ENCODE measurements around the gene ALCAM. TPM values are rescaled to one million over a fixed set of nuclear protein-coding genes. Genes with fewer than 3 reads are reported as not detected.

ALCAM gene
- polyA plus RNA-seq, 3 donors: 7.1 to 8.0 (median 7.9) TPM

GRCh38 chr3:105459566-105460290, 93.0 kb downstream of the ALCAM start:
- intact Hi-C loops (cut with micrococcal nuclease): no loop called here
- Histone ChIP-seq H3K4me3 (replicated peaks in 1 of 3; ENCODE audit: low read depth in 2 of 3, low read length in 3 of 3) (no peak overlapping the region), H3K9me3 (replicated peaks in 1 of 2; ENCODE audit: control insufficient read depth in 1 of 2, insufficient read depth in 1 of 2, low read length in 2 of 2) (peaks cover 0 to 4% of the 10 kb centered on the region in 2 donors), H4K20me1 (ENCODE audit: insufficient read depth, low read length) (no peaks in the 10 kb centered on the region), H3K27ac (ENCODE audit: low read depth in 1 of 2, low read length in 2 of 2) (no peak overlapping the region), H3K36me3 (replicated peaks in 1 of 2; ENCODE audit: control insufficient read depth in 1 of 2, insufficient read depth in 2 of 2, low read length in 2 of 2) (no peaks in the 10 kb centered on the region), H3K79me2 (ENCODE audit: insufficient read depth, low read length) (peaks cover 4% of the 10 kb centered on the region), H3K4me2 (replicated peaks; ENCODE audit: extremely low read depth, low read length, poor library complexity, severe bottlenecking) (no peak overlapping the region), H2AFZ (ENCODE audit: insufficient read depth, low read depth, low read length, poor library complexity, severe bottlenecking) (no peak overlapping the region), H3K9ac (ENCODE audit: insufficient read depth, low read length, poor library complexity, severe bottlenecking) (no peak overlapping the region), H3K27me3 (ENCODE audit: control insufficient read depth in 2 of 2, insufficient read depth in 2 of 2, low read length in 2 of 2) (no peaks in the 10 kb centered on the region), H3K4me1 (ENCODE audit: control insufficient read depth in 1 of 2, insufficient read depth in 2 of 2, low read length in 2 of 2) (peaks cover 3 to 11% of the 10 kb centered on the region in 2 donors)
- Mint-ChIP-seq H3K9me3 (peaks cover 0 to 2% (median 0%) of the 10 kb centered on the region in 7 donors), H3K4me3 (no peak overlapping the region), H3K4me1 (peaks cover 16% of the 10 kb centered on the region), H3K27ac (peak overlapping the region in 2 of 7 donors; percentile 20 to 68), H3K27me3 (ENCODE audit: low read depth in 3 of 3) (no peaks in the 10 kb centered on the region), H3K36me3 (peaks cover 0 to 2% of the 10 kb centered on the region in 2 donors)
- no CpG with 5 or more reads among the region's 3 CpGs for WGBS (ENCODE audit: insufficient coverage)
- TF ChIP-seq, protein P1, sequence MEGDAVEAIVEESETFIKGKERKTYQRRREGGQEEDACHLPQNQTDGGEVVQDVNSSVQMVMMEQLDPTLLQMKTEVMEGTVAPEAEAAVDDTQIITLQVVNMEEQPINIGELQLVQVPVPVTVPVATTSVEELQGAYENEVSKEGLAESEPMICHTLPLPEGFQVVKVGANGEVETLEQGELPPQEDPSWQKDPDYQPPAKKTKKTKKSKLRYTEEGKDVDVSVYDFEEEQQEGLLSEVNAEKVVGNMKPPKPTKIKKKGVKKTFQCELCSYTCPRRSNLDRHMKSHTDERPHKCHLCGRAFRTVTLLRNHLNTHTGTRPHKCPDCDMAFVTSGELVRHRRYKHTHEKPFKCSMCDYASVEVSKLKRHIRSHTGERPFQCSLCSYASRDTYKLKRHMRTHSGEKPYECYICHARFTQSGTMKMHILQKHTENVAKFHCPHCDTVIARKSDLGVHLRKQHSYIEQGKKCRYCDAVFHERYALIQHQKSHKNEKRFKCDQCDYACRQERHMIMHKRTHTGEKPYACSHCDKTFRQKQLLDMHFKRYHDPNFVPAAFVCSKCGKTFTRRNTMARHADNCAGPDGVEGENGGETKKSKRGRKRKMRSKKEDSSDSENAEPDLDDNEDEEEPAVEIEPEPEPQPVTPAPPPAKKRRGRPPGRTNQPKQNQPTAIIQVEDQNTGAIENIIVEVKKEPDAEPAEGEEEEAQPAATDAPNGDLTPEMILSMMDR (IDR thresholded peaks at IDR 0.05): no peak
- peak in 2 of 3 donors; percentile 0 to 3 for DNase-seq

DNA sequence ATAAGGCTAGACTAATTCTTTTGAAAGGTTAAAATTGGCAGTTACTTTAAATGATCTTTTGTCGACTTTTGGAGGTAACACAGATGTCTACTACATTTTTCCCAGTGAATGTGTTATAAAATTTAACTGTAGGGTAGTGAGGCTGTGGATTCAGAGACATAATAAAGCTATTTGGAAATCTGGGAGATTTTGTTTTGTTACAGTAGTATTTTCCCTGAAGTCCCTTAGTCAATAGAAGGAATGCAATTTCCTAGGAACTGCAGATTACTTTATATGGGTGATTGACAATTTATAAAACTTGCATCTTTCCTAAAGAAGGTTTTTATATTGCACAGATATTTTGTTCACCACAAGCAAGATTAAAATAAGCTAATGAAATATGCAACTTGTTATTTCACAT, 96.9 kb downstream of the ALCAM start:
- intact Hi-C loops (cut with micrococcal nuclease): no loop called here
- no peaks in the 10 kb centered on the region for H3K27me3 Mint-ChIP-seq (ENCODE audit: low read depth in 3 of 3)

More for the DNA sequence above, 96.9 kb downstream of the ALCAM start:
- no peak overlapping the region for H3K4me2 ChIP-seq (replicated peaks; ENCODE audit: extremely low read depth, low read length, poor library complexity, severe bottlenecking)
- WGBS (ENCODE audit: insufficient coverage): no CpG with 5 or more reads among the region's 1 CpG
- H3K27ac ChIP-seq (ENCODE audit: low read depth in 1 of 2, low read length in 2 of 2): no peak overlapping the region
- H3K9ac ChIP-seq (ENCODE audit: insufficient read depth, low read length, poor library complexity, severe bottlenecking): no peak overlapping the region
- no peaks in the 10 kb centered on the region for H3K79me2 ChIP-seq (ENCODE audit: insufficient read depth, low read length)
- H3K4me3 ChIP-seq (replicated peaks in 1 of 3; ENCODE audit: low read depth in 2 of 3, low read length in 3 of 3): no peak overlapping the region
- no peak overlapping the region for H3K27ac Mint-ChIP-seq
- DNase-seq: no peak
- H3K4me3 Mint-ChIP-seq: no peak overlapping the region
- H3K4me1 Mint-ChIP-seq: peaks cover 16% of the 10 kb centered on the region
- TF ChIP-seq, protein P1 (IDR thresholded peaks at IDR 0.05): no peak
- H4K20me1 ChIP-seq (ENCODE audit: insufficient read depth, low read length): no peaks in the 10 kb centered on the region
- no peak overlapping the region for H2AFZ ChIP-seq (ENCODE audit: insufficient read depth, low read depth, low read length, poor library complexity, severe bottlenecking)
- peaks cover 0 to 2% (median 0%) of the 10 kb centered on the region in 7 donors for H3K9me3 Mint-ChIP-seq
- peaks cover 3 to 11% of the 10 kb centered on the region in 2 donors for H3K4me1 ChIP-seq (ENCODE audit: control insufficient read depth in 1 of 2, insufficient read depth in 2 of 2, low read length in 2 of 2)
- H3K36me3 Mint-ChIP-seq: no peaks in the 10 kb centered on the region
- no peaks in the 10 kb centered on the region for H3K27me3 ChIP-seq (ENCODE audit: control insufficient read depth in 2 of 2, insufficient read depth in 2 of 2, low read length in 2 of 2)
- no peaks in the 10 kb centered on the region for H3K36me3 ChIP-seq (replicated peaks in 1 of 2; ENCODE audit: control insufficient read depth in 1 of 2, insufficient read depth in 2 of 2, low read length in 2 of 2)
- no peaks in the 10 kb centered on the region for H3K9me3 ChIP-seq (replicated peaks in 1 of 2; ENCODE audit: control insufficient read depth in 1 of 2, insufficient read depth in 1 of 2, low read length in 2 of 2)

Measured in CD14-positive monocyte (primary cell).